GM21381 (cell line): ENCODE measurements around the gene RRAD.
"Not testable (repeated sequence)": the region's sequence is repeated elsewhere in the genome, so short reads cannot be mapped to it uniquely, and the experiment has no call there.

Experiments used
- ATAC-seq: cut with Tn5 transposase; IDR thresholded peaks from one replicate; pipeline ENCODE4 v1.9.1; 2021; ENCODE audit warnings: mild to moderate bottlenecking, moderate library complexity; ENCODE audit not compliant: unreplicated experiment

Gene RRAD, protein sequence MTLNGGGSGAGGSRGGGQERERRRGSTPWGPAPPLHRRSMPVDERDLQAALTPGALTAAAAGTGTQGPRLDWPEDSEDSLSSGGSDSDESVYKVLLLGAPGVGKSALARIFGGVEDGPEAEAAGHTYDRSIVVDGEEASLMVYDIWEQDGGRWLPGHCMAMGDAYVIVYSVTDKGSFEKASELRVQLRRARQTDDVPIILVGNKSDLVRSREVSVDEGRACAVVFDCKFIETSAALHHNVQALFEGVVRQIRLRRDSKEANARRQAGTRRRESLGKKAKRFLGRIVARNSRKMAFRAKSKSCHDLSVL

DNA sequence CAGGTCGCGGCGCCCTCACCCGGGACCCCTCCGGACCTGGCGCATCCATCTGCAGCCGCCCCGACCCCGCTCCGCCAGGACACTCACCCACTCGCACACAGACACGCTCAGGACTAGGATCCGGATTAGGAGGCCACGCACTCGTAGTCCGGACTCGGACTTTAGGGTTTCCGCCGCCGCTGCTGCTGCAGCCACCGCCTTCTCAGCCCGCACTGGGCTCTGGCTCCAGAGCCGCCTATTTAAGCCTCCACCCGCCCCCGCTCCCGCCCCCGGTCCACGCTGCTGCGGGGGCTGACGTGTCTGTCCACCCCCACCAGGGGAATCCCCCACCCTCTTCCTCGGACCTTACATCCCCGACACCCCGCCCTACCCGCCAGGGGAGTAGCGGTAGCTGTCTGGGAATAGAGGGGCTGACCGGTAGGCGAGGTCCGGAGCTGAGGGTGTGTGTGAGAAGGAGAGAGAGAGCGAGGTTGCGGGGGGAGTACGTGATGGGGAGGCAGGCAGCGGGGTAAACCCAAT, at the start of gene RRAD:
RRAD (minus strand) TSS at position 214 of the 519 bp plus-strand sequence. CDS start 356 bp downstream, outside the sequence.
- ATAC-seq: no peak

DNA sequence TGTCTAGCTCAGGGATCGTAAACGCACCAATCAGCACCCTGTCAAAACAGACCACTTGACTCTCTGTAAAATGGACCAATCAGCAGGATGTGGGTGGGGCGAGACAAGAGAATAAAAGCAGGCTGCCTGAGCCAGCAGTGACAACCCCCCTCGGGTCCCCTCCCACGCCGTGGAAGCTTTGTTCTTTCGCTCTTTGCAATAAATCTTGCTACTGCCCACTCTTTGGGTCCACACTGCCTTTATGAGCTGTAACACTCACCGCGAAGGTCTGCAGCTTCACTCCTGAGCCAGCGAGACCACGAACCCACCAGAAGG, 49.6 kb upstream of the RRAD start:
- ATAC-seq: not testable (repeated sequence)

DNA sequence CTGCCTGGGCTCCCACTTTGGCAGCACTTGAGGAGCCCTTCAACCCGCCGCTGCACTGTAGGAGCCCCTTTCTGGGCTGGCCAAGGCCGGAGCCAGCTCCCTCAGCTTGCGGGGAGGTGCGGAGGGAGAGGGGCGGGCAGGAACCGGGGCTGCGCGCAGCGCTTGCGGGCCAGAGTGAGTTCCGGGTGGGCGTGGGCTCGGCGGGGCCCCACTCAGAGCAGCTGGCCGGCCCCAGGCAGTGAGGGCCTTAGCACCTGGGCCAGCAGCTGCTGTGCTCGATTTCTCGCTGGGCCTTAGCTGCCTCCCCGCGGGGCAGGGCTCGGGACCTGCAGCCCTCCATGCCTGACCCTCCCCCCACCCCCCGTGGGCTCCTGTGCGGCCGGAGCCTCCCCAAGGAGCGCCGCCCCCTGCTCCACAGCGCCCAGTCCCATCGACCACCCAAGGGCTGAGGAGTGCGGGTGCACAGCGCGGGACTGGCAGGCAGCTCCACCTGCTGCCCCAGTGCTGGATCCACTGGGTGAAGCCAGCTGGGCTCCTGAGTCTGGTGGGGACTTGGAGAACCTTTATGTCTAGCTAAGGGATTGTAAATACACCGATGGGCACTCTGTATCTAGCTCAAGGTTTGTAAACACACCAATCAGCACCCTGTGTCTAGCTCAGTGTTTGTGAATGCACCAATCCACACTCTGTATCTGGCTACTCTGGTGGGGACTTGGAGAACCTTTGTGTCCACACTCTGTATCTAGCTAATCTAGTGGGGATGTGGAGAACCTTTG, 49.0 kb upstream of the RRAD start:
- ATAC-seq: not testable (repeated sequence)

DNA sequence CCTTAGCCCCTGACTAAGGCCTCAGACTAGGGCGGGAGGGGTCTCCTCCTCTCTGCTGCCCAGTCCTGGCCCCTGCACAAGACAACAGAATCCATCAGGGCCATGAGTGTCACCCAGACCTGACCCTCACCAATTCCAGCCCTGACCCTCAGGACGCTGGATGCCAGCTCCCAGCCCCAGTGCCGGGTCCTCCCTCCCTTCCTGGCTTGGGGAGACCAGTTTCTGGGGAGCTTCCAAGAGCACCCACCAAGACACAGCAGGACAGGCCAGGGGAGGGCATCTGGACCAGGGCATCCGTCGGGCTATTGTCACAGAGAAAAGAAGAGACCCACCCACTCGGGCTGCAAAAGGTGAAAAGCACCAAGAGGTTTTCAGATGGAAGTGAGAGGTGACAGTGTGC, 48.4 kb upstream of the RRAD start:
- no peak for ATAC-seq

DNA sequence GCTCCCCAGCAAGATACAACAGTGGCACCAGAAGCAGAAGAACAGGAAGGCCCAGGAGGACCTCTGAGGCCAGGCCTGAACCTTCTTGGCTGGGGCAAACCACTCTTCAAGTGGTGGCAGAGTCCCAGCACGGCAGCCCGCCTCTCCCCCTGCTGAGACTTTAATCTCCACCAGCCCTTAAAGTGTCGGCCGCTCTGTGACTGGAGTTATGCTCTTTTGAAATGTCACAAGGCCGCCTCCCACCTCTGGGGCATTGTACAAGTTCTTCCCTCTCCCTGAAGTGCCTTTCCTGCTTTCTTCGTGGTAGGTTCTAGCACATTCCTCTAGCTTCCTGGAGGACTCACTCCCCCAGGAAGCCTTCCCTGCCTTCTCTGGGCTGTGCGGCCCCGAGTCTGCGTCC, 47.6 kb upstream of the RRAD start:
- no peak for ATAC-seq

DNA sequence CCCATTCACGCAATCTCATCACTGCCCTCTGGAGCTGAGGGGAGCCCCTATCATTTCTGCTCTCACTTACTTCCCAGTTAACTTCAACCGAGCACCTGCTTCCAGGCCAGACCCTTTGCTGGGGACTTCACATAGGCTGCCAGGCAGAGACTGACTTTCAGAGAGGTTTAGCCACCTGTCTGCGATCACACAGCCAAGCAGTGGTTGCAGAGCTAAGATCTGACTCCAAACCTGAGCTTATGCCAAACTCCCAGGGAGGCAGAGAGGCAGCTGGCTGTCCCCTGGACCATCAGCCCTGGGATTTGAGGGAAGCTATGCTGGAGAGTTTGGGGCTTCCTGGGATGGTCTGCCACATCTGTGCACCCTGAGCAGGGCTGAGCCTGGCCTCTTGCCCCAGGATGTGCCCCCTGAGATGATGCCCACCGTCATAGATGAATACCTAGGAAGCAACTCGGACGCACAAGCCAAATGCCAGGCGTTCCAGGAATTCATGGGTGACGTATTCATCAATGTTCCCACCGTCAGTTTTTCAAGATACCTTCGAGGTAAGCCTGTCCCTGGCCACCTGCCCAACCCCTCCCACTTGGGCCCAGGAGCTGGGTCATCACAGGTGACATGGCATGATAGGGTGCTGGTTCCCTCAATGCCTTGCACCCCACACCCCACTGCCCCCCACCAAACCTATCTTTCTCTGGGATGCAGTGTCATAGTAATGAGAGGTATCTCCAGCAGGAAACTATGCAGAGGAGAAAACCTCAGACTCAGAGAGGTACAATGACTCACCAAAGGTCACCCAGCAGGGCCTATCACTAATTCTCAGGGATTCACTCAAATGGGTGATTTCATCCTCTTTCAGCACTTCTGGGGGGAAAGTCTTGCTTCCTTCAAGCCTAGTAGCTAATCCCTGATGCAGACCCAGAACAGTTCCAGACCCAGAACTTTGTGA, 45.7 kb upstream of the RRAD start:
- ATAC-seq: no peak

DNA sequence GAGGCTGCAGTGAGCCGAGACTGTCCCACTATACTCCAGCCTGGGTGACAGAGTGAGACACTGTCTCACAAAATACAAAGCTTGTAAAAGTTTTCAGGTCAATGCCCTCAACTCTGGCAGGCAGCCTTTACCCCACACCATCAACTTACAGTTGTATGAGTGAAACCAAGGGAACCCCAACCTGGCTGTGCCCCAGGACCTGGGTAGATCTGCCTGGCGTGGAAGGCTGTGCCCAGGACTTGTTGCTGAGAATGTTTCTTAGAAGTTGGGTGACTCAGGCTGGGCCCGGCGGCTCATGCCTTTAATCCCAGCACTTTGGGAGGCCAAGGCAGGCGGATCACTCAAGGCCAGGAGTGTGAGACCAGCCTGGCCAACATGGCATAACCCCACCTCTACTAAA, 43.5 kb upstream of the RRAD start:
- no peak for ATAC-seq

DNA sequence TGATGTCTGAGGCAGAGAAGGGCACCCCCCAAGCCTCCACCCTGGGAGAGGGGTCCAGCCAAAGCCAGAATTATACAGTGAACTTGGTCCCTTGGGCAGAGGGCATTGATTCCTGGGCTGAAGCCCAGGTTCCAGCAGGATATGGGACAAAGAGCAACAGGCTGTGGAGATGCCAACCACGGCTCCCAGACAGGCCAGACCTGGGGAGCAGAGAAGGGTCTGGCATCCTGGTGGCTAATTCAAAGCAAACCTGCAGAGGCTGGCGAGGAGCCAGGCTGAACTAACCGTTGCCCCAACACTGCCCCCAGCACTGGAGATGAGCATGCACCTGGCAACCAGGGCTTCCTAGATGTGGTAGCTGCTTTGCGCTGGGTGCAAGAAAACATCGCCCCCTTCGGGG, 38.7 kb upstream of the RRAD start:
- no peak for ATAC-seq

DNA sequence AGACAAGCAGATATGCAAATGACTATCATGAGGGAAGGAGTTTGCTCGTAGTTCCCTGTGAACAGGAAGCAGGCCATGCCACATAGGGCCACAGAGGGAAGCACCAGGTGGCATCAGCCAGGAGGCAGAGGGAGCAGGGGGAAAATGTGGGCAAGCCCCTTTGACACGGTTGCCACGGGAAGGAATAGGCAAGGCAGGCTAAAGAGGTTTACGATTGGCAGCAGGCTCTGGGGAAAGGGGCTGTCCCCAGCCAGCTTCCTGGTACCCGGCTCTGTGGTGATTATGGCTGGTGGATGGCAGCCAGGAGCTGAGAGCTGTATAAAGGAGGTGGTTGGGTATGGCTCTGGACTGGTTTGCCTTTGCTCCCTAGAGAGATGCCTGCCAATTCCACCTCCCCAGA, 36.6 kb upstream of the RRAD start:
- no peak for ATAC-seq

DNA sequence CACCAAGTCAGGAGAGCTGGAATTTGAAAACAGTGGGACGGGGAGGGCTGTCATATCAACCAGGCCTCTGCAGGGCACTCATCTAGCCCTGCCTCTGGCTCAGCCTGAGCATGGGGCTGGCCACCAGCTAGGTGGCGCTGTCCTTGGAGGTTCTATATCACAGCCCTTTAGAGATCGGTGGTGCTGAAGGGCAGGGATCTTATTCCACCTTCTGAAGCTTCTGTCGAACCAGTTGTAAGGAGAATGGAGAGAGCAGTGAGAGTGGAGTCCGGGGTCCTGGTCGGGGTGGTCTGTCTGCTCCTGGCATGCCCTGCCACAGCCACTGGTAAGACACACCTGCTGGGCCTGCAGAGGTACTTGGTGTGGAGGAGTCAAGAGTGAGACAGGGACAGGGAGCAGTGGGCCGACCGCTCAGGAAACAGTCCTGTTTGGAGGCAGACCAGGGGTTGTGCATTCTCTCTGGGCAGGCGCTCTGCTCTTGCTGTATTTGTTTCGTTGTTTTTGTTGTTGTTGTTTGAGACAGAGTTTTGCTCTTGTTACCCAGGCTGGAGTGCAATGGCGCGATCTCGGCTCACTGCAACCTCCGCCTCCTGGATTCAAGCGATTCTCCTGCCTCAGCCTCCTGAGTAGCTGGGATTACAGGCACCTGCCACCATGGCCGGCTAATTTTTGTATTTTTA, 35.9 kb upstream of the RRAD start, which contains the start of gene CES3:
CES3 (plus strand) TSS at position 202 of the 680 bp plus-strand sequence; CDS start at position 244, 42 bp downstream.
- ATAC-seq: peak; percentile 74

DNA sequence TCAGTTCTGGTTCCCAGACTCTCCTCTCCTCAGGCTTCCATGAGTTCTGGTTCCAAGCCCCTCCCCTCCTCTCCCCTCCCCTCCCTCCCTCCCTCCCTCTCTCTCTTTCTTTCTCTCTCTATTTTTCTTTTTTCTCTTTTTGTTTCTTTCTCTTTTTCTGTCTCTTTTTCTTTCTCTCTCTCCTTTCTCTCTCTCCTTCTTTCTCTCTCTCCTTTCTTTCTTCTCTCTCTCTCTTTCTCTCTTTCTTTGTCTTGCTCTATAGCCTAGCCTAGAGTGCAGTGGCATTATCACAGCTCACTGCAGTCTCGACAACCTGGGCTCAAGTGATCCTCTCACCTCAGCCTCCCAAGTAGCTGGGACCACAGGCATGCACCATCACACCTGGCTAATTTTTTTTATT, 34.9 kb upstream of the RRAD start:
- ATAC-seq: no peak

DNA sequence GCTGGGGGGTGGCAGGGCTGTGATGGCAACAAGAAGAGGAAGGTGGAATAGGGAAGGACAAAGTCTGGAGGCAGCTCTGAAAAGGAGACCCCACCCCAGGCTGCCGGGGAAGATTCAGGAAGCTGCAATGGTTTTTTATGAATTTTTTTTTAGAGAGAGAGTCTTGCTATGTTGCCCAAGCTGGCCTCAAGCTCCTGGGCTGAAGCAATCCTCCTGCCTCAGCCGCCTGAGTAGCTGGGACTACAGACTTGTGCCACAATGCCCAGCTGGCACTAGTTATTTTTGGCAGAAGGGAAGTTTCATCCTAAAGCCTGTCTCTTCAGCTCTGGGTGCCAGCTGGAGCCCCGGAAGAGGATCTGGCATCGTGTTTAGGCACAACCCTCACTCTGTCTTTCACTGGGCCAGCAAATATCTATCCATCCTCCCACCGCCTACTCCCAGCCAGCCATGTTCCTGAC, 34.4 kb upstream of the RRAD start:
- no peak for ATAC-seq

DNA sequence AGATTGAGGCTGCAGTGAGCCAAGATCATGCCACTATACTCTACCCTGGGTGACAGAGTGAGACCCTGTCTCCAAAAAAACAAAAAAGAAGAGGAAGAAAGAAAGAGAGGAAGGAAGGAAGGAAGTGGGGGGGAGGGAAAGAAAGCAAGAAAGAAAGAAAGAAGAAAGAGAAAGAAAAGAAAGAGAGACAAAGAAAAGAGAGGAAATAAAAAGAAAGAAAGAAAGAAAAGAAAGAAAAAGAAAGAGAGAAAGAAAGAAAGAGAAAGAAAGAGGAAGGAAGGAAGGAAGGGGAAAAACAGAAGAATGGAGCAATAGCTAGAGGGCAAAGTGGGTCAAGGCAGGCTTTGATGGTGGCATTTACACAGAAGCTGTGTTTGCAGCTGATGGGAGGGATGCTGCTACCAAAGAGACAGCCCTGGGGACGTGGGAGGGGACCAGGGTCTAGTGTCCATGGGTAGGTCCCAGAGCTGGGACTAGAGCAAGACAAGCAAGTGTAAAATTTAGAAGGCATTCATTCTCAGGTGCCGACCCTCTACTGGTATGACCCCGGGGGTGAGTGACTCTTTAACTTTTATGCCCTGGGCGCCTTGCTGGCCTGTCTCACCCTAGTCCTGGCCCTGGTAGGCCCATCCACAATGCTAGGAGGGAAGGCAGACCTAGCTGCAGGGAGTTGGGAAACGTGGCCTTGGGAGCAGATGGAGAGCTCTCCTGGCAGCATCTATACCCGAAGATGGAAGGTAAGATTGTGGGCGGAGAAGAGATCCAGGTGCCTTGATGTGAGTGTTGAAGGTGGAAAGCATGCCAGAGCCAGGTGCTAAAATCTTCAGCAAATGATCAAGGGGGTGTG, 33.7 kb upstream of the RRAD start:
- no peak for ATAC-seq

DNA sequence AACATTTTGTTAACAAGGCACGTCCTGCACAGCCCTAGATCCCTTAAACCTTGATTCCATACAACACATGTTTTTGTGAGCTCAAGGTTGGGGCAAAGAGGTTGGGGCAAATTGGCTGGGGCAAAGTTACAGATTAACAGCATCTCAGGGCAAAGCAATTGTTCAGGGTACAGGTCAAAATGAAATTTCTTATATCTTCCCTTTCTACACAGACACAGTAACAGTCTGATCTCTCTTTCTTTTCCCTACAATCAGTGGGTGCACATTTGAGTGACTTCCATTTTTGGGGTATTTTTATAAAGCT, 30.8 kb upstream of the RRAD start:
- not testable (repeated sequence) for ATAC-seq

DNA sequence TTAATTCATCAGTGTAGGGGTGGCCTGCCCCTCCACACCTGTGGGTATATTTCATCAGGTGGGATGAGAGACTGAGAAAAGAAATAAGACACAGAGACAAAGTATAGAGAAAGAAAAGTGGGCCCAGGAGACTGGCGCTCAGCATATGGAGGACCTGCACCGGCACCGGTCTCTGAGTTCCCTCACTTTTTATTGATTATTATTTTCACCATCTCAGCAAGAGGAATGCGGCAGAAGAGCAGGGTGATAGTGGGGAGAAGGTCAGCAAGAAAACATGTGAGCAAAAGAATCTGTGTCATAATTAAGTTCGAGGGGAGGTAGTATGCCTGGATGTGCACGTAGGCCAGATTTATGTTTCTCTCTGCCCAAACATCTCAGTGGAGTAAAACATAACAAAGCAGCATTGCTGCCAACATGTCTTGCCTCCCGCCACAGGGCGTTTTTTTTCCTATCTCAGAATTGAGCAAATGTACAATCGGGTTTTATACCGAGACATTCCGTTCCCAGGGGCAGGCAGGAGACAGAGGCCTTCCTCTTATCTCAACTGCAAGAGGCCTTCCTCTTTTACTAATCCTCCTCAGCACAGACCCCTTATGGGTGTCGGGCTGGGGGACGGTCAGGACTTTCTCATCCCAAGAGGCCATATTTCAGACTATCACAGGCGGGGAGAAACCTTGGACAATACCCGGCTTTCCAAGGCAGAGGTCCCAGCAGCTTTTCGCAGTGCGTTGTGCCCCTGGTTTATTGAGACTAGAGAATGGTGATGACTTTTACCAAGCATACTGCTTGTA, 30.2 kb upstream of the RRAD start:
- ATAC-seq: not testable (repeated sequence)

DNA sequence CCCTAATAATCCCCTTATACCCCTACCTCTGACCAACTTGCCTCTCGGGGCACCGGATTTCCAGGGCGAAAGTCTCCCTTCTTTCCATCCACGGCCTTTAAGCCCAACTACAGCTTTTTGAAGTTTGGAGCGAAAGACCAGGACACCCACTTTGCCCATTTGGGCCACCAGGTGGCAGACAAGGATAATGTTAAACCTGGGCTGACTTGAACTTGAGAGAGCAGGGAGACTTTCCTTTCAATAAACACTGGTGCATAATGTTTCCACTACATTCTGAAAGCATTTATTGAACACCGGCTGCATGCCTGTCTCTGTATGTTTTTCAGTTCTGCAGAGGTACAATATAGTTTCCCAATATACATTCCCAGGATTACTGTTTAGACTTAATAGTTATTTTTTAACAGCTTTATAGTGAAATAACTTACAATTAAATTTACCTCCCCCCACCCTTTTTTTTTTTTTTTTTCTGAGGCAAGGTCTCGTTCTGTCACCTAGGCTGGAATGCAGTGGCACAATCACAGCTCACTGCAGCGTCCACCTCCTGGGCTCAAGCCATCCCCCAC, 28.8 kb upstream of the RRAD start:
- no peak for ATAC-seq

DNA sequence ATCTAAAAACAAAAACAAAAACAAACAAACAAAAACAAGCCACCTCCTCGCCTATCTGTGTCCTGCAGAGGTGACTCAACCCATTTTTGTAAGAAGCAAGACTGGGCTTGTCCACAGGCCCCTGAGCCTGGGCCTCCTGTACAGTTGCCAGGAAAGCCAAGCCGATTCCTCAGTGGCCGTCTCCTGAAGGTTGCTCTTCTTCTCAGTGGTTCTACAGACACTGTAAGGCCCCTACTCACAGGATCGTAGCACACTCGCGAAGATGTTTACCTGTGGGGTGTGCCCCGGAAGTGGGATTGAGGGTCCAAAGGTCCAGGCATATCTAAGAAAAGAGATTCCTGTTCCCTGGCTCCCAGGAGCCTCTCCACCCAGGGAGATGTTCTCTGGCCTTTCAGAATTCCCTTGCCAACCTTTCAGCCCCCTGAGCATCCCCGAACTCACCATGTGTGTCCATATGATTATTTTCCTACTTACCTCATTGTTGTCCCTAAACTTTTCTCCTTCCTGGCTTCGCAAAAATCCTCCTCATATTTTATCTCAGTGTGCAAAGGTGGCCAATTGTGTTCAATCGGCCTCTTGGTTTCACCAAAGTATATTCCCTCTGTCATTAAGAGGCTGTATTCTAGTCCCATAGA, 28.2 kb upstream of the RRAD start:
- no peak for ATAC-seq
